WI38 (cell line): ENCODE data around the gene TOMM20.

Experiments used
- H3K4me3 ChIP-seq: 2 replicates; pipeline ENCODE4 v1.5.1; 2011; ENCODE audit warnings: low read depth, mild to moderate bottlenecking, control low read depth, low read length
- CTCF ChIP-seq: IDR thresholded peaks from 2 replicates; pipeline ENCODE4 v1.5.1; 2012; ENCODE audit warnings: low read depth, mild to moderate bottlenecking, control low read depth, low read length

Gene TOMM20

GRCh38 chr1:235108185-235108593 lies 20.4 kb downstream of the TOMM20 start:
- no peak overlapping the region for H3K4me3 ChIP-seq
- no peak for TF ChIP-seq CTCF

GRCh38 chr1:235107368-235108184 lies 21.1 kb downstream of the TOMM20 start:
- TF ChIP-seq CTCF: no peak

GRCh38 chr1:235106457-235106856 lies 22.2 kb downstream of the TOMM20 start:
- no peak overlapping the region for H3K4me3 ChIP-seq
- TF ChIP-seq CTCF: no peak

More at GRCh38 chr1:235107368-235108184, 21.1 kb downstream of the TOMM20 start:
- no peak overlapping the region for H3K4me3 ChIP-seq

GRCh38 chr1:235105051-235106043 lies 23.3 kb downstream of the TOMM20 start:
- H3K4me3 ChIP-seq: no peak overlapping the region
- no peak for TF ChIP-seq CTCF

- no peak for TF ChIP-seq CTCF
- no peak overlapping the region for H3K4me3 ChIP-seq
Observed at GRCh38 chr1:235102993-235103411, 25.6 kb downstream of the TOMM20 start.

GRCh38 chr1:235102259-235102582 lies 26.4 kb downstream of the TOMM20 start:
- no peak for TF ChIP-seq CTCF
- H3K4me3 ChIP-seq: no peak overlapping the region
